ENCODE results near the gene MFSD11. TPM values are rescaled to one million over a fixed set of nuclear protein-coding genes. Genes with fewer than 3 reads are reported as not detected.

MFSD11 gene
- polyA plus RNA-seq, 2 of the 4 experiments (the other 2 are of a cell fraction) = 17.5 to 26.0 TPM

DNA sequence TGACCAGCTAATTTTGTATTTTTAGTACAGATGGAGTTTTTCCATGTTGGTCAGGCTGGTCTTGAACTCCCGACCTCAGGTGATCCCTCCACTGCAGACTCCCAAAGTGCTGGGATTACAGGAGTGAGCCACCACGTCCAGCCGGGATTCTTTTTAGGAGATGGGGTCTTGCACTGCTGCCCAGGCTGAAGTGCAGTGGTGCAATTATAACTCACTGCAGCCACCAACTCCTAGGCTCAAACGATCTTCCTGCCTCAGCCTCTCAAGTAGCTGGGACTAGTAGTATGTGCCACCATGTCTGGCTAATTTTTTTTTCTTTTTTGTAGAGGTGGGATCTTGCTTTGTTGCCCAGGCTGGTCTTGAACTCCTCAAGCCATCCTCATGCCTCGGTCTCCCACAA, 73.9 kb downstream of the MFSD11 start:
- Histone ChIP-seq H3K4me2 (no peak overlapping the region), H3K4me3 (no peak overlapping the region), H3K9me3 (no peaks in the 10 kb centered on the region), H3K4me1 (no peaks in the 10 kb centered on the region), H3K27ac (no peak overlapping the region)
- FAIRE-seq = no peak
- ATAC-seq = no peak
- POLR2A ChIA-PET = no interaction called here
- 38% methylated on average over 5 of the region's 5 CpGs for WGBS (ENCODE audit: missing lambda C conversion rate)
- no peak for TF ChIP-seq RARB (CRISPR knock-in tag; IDR thresholded peaks at IDR 0.05)
- no peak for TF ChIP-seq ESRRA (IDR thresholded peaks at IDR 0.05; ENCODE audit: borderline replicate concordance, low read length)
- no peak for TF ChIP-seq HDAC2 (IDR thresholded peaks at IDR 0.05)
- TF ChIP-seq HEYL (CRISPR knock-in tag; IDR thresholded peaks at IDR 0.05) = no peak
- TF ChIP-seq SREBF2 (IDR thresholded peaks at IDR 0.05) = no peak
- TF ChIP-seq EHMT2 (IDR thresholded peaks at IDR 0.05; ENCODE audit: low read depth) = no peak
- TF ChIP-seq, protein P1, sequence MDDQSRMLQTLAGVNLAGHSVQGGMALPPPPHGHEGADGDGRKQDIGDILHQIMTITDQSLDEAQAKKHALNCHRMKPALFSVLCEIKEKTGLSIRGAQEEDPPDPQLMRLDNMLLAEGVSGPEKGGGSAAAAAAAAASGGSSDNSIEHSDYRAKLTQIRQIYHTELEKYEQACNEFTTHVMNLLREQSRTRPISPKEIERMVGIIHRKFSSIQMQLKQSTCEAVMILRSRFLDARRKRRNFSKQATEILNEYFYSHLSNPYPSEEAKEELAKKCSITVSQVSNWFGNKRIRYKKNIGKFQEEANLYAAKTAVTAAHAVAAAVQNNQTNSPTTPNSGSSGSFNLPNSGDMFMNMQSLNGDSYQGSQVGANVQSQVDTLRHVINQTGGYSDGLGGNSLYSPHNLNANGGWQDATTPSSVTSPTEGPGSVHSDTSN (IDR thresholded peaks at IDR 0.05) = no peak
- TF ChIP-seq CBX8 (IDR thresholded peaks at IDR 0.05) = no peak
- no peak for TF ChIP-seq JUNB (IDR thresholded peaks at IDR 0.05)
- TF ChIP-seq, protein P2, sequence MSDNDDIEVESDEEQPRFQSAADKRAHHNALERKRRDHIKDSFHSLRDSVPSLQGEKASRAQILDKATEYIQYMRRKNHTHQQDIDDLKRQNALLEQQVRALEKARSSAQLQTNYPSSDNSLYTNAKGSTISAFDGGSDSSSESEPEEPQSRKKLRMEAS (IDR thresholded peaks at IDR 0.05) = no peak
- no peak for TF ChIP-seq EHF (CRISPR knock-in tag; IDR thresholded peaks at IDR 0.05)
- DNase-seq (ENCODE audit: low read depth in 1 of 2, low spot score in 1 of 2) = no peak
- CTCF ChIA-PET = interaction anchor here (0.6 to 3.7 kb wide), 8 partner anchors 8 to 256 kb away, joined by 3 to 17 read pairs (median 4); partner anchors contain the start of gene MGAT5B

DNA sequence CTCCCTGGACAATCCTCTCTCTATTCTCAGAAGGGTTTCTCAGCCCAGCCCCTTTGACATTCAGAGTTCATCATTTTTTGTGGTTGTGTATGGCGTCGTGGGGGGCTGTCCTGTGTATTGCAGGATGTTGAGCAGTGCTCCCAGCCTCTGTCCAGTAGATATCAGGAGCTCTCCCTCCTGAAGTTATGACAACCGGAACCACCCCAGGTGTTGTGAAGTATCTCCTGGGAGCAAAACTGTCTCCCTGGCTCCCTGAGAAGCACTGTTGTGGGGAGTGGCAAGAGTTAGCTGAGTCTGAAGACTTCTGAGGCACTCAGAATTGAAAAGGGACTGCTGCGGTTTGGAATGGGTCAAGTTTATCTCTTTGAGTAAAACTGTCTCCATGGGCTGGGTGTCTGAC, 74.3 kb downstream of the MFSD11 start:
- ChIA-PET CTCF (interaction anchor here (0.6 to 3.7 kb wide), 8 partner anchors 9 to 255 kb away, joined by 3 to 17 read pairs (median 4); partner anchors contain the start of gene MGAT5B), POLR2A (no interaction called here)
- 0 out of 4 replicates have a peak, but pooled peaks of 1 of the 2 experiments have one; percentile 41 for TF ChIP-seq CEBPB (IDR thresholded peaks at IDR 0.05)
- no peak for TF ChIP-seq ZSCAN20 (CRISPR knock-in tag; IDR thresholded peaks at IDR 0.05)
- no peak for TF ChIP-seq HOXA7 (CRISPR knock-in tag; IDR thresholded peaks at IDR 0.05)
- TF ChIP-seq, protein P3, sequence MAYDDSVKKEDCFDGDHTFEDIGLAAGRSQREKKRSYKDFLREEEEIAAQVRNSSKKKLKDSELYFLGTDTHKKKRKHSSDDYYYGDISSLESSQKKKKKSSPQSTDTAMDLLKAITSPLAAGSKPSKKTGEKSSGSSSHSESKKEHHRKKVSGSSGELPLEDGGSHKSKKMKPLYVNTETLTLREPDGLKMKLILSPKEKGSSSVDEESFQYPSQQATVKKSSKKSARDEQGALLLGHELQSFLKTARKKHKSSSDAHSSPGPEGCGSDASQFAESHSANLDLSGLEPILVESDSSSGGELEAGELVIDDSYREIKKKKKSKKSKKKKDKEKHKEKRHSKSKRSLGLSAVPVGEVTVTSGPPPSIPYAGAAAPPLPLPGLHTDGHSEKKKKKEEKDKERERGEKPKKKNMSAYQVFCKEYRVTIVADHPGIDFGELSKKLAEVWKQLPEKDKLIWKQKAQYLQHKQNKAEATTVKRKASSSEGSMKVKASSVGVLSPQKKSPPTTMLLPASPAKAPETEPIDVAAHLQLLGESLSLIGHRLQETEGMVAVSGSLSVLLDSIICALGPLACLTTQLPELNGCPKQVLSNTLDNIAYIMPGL (CRISPR knock-in tag; IDR thresholded peaks at IDR 0.05; ENCODE audit: borderline replicate concordance) = no peak
- WGBS (ENCODE audit: missing lambda C conversion rate) = 36% methylated on average over 4 of the region's 4 CpGs
- Histone ChIP-seq H3K9me3 (no peaks in the 10 kb centered on the region), H3K4me2 (no peak overlapping the region), H3K4me1 (no peaks in the 10 kb centered on the region), H3K27ac (no peak overlapping the region), H3K4me3 (no peak overlapping the region)
- 0 out of 6 replicates have a peak, but pooled peaks of 1 of the 2 experiments have one; percentile 31 for ATAC-seq
- no peak for DNase-seq (ENCODE audit: low read depth in 1 of 2, low spot score in 1 of 2)
- FAIRE-seq = no peak

DNA sequence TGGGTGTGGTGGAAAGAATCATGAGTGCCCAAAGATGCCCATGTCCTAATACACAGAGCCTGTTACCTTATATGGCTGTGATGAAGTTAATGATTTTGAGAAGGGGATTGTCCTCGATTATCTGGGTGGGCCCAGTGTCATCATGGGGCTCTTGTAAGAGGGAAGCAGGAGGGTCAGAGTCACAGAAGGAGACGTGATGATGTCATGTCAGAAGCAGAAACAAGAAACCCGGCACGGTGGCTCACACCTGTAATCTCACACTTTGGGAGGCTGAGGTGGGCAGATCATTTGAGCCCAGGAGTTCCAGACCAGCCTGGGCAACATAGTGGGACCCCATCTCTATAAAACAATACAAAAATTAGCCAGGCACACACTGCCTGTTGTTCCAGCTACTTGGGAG, 75.0 kb downstream of the MFSD11 start:
- Histone ChIP-seq H3K4me1 (no peaks in the 10 kb centered on the region), H3K4me3 (no peak overlapping the region), H3K27ac (no peak overlapping the region), H3K4me2 (no peak overlapping the region), H3K9me3 (no peaks in the 10 kb centered on the region)
- FAIRE-seq (no peak), ATAC-seq (no peak), DNase-seq (ENCODE audit: low read depth in 1 of 2, low spot score in 1 of 2) (no peak)
- CTCF ChIA-PET = interaction anchor here (1.0 to 4.7 kb wide), 5 partner anchors 9 to 253 kb away, joined by 4 to 30 read pairs (median 15); partner anchors contain the start of gene MGAT5B
- WGBS (ENCODE audit: missing lambda C conversion rate) = 50% methylated on average over 4 of the region's 4 CpGs
- POLR2A ChIA-PET = no interaction called here
- TF ChIP-seq POLR2AphosphoS2 (conservative IDR thresholded peaks at IDR 0.05; ENCODE audit: low read length) (no peak), FOSL2 (IDR thresholded peaks at IDR 0.05) (no peak), FOSL2 (CRISPR knock-in tag; IDR thresholded peaks at IDR 0.05) (no peak), MAFK (IDR thresholded peaks at IDR 0.05; ENCODE audit: partially characterized antibody) (no peak), ZC3H11A (IDR thresholded peaks at IDR 0.05) (no peak), RNF2 (IDR thresholded peaks at IDR 0.05; ENCODE audit: borderline replicate concordance, low read depth) (no peak), EHMT2 (IDR thresholded peaks at IDR 0.05; ENCODE audit: low read depth) (no peak), GATA3 (IDR thresholded peaks at IDR 0.05; ENCODE audit: borderline replicate concordance) (no peak), CEBPB (IDR thresholded peaks at IDR 0.05) (no peak), POLR2A (IDR thresholded peaks at IDR 0.05; ENCODE audit: low read length) (no peak), JUN (IDR thresholded peaks at IDR 0.05) (no peak), RAD21 (conservative IDR thresholded peaks at IDR 0.05 in 1 of 2, IDR thresholded peaks at IDR 0.05 in 1 of 2) (no peak), NFE2L2 (conservative IDR thresholded peaks at IDR 0.05; ENCODE audit: low read length) (no peak)
- TF ChIP-seq, protein P4, sequence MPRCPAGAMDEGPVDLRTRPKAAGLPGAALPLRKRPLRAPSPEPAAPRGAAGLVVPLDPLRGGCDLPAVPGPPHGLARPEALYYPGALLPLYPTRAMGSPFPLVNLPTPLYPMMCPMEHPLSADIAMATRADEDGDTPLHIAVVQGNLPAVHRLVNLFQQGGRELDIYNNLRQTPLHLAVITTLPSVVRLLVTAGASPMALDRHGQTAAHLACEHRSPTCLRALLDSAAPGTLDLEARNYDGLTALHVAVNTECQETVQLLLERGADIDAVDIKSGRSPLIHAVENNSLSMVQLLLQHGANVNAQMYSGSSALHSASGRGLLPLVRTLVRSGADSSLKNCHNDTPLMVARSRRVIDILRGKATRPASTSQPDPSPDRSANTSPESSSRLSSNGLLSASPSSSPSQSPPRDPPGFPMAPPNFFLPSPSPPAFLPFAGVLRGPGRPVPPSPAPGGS (IDR thresholded peaks at IDR 0.05) = no peak
- TF ChIP-seq, protein P1 (IDR thresholded peaks at IDR 0.05) = no peak
- TF ChIP-seq, protein P5, sequence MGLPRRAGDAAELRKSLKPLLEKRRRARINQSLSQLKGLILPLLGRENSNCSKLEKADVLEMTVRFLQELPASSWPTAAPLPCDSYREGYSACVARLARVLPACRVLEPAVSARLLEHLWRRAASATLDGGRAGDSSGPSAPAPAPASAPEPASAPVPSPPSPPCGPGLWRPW (IDR thresholded peaks at IDR 0.05) = no peak
- TF ChIP-seq, protein P6, sequence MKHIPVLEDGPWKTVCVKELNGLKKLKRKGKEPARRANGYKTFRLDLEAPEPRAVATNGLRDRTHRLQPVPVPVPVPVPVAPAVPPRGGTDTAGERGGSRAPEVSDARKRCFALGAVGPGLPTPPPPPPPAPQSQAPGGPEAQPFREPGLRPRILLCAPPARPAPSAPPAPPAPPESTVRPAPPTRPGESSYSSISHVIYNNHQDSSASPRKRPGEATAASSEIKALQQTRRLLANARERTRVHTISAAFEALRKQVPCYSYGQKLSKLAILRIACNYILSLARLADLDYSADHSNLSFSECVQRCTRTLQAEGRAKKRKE (CRISPR knock-in tag; IDR thresholded peaks at IDR 0.05; ENCODE audit: low read depth) = no peak
